ENCODE measurements around the gene HAUS7. TPM values are rescaled to one million over a fixed set of nuclear protein-coding genes. Genes with fewer than 3 reads are reported as not detected.

Gene HAUS7
- total RNA-seq, 1 experiment from 2014 or later: 28.9 TPM

DNA sequence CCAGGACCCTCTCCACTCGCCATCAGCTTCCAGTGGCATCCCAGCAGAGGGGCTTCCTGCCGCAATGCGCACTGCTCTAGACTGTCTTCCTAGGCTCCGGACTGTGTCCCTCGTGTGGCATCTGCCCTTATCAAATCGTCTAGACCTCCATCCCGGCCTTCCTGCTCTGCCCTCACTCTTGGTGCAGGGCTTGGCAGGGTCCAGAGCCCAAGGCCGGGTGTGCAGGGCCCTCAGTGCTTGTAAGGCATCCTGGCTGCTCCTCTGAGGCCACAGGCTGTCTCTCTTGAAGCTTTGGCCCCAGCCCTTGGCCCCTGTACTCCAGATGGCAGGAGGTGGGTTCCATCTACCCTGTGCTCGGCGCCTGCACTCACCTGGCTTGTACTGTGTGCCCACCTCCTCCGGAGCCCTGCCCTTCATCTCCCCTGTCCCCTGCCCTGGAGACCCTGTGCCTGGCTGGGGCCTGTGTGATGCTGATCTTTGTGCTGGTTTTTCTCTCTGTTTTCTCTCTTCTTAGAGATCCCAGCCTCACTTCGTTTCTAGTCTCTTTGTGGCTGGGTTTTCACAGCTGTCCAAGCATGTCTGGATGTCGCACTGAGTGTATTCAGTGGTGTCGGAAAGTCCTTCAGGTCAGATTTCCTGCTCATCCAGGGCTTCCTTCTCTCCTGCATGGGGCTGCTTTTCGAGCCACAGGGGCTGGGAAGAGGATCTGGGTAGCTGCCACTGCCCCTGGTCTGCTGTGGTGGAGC is 20.8 kb downstream of the HAUS7 start:
- Histone ChIP-seq H4K20me1 (ENCODE audit: insufficient read depth) (no peaks in the 10 kb centered on the region), H3K4me1 (ENCODE audit: control insufficient read depth in 1 of 2, insufficient read depth in 2 of 2, low read length in 2 of 2) (no peaks in the 10 kb centered on the region), H3K27ac (ENCODE audit: low read depth, low read length) (no peak overlapping the region), H3K9ac (ENCODE audit: low read length) (no peak overlapping the region), H3K4me2 (ENCODE audit: low read length) (no peak overlapping the region), H3K79me2 (ENCODE audit: insufficient read depth, low read length) (no peaks in the 10 kb centered on the region), H3K36me3 (ENCODE audit: control insufficient read depth in 1 of 2, insufficient read depth in 2 of 2, low read length in 2 of 2) (no peaks in the 10 kb centered on the region), H2AFZ (ENCODE audit: low read depth, low read length, poor library complexity, severe bottlenecking) (no peak overlapping the region), H3K9me2 (ENCODE audit: insufficient read depth) (no peaks in the 10 kb centered on the region), H3K9me3 (ENCODE audit: control insufficient read depth in 1 of 2, insufficient read depth in 1 of 2, low read depth in 1 of 2, low read length in 2 of 2) (no peaks in the 10 kb centered on the region), H3K27me3 (ENCODE audit: insufficient read depth, low read length) (no peaks in the 10 kb centered on the region), H3K4me3 (replicated peaks in 1 of 2; ENCODE audit: low read depth in 1 of 2, low read length in 2 of 2) (no peak overlapping the region)
- intact Hi-C loops (cut with micrococcal nuclease): no loop called here
- RAD21 ChIA-PET (ENCODE audit: low non-redundant PET in 1 of 2, low total read pairs in 2 of 2, uncharacterized antibody in 2 of 2, unreplicated experiment in 2 of 2): no interaction called here
- DNase-seq (ENCODE audit: low read depth, low spot score): no peak
- CTCF ChIA-PET: no interaction called here
- BruUV-seq (replicated peaks): no TSS peak
- POLR2A ChIA-PET: no interaction called here
- ATAC-seq: no peak
- TF ChIP-seq RAD21 (IDR thresholded peaks at IDR 0.05; ENCODE audit: low read depth) (no peak), TCF7L2 (IDR thresholded peaks at IDR 0.05; ENCODE audit: borderline replicate concordance, extremely low read depth, insufficient read depth, insufficient read length) (no peak), ZFX (IDR thresholded peaks at IDR 0.05) (no peak), CEBPB (IDR thresholded peaks at IDR 0.05; ENCODE audit: low read depth) (no peak), JUND (IDR thresholded peaks at IDR 0.05) (no peak), EZH2phosphoT487 (IDR thresholded peaks at IDR 0.05; ENCODE audit: borderline replicate concordance) (no peak), ZNF274 (IDR thresholded peaks at IDR 0.05; ENCODE audit: low read depth, low read length) (no peak), EGR1 (IDR thresholded peaks at IDR 0.05; ENCODE audit: low read depth) (no peak), POLR2A (IDR thresholded peaks at IDR 0.05; ENCODE audit: borderline replicate concordance, extremely low read depth, insufficient read depth, insufficient read length) (no peak), FOSL1 (IDR thresholded peaks at IDR 0.05; ENCODE audit: low read depth) (no peak), SRF (IDR thresholded peaks at IDR 0.05; ENCODE audit: low read depth) (no peak), ELF1 (IDR thresholded peaks at IDR 0.05; ENCODE audit: borderline replicate concordance, low read depth) (no peak), POLR2AphosphoS5 (IDR thresholded peaks at IDR 0.05; ENCODE audit: low read depth, low read length) (no peak)
- TF ChIP-seq, protein P1, sequence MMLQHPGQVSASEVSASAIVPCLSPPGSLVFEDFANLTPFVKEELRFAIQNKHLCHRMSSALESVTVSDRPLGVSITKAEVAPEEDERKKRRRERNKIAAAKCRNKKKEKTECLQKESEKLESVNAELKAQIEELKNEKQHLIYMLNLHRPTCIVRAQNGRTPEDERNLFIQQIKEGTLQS (IDR thresholded peaks at IDR 0.05): no peak

Data from HCT116 (cell line).